Psoas muscle (tissue), 8 donors: ENCODE measurements around the gene PDIA6. TPM values are rescaled to one million over a fixed set of nuclear protein-coding genes. Genes with fewer than 3 reads are reported as not detected.
"Not testable (repeated sequence)": the region's sequence is repeated elsewhere in the genome, so short reads cannot be mapped to it uniquely, and the experiment has no call there.

Experiments
- ATAC-seq, 4 donors: fragments of 200-7000 bp; cut with Tn5 transposase; one replicate each; pipeline ENCODE4 v1.9.1; 2020; ENCODE audit warnings: moderate library complexity in 3 of 4, mild to moderate bottlenecking in 2 of 4
- DNase-seq, 2 donors: peaks; one replicate each; pipeline ENCODE4 v3.0.0-alpha.2; 2020
- H3K27ac ChIP-seq: fragments of 200-600 bp; one replicate; pipeline ENCODE4 v1.8.0; 2022
- H3K27me3 ChIP-seq, 3 donors: fragments of 200-600 bp in 1 of 3; one replicate each; pipeline versions ENCODE4 v1.6.1 to v1.8.0; 2013 to 2022; ENCODE audit warnings: low read length in 2 of 3, mild to moderate bottlenecking in 2 of 3, moderate library complexity in 1 of 3; ENCODE audit not compliant: insufficient read depth in 3 of 3
- H3K36me3 ChIP-seq, 2 donors: fragments of 200-600 bp in 1 of 2; one replicate each; pipeline versions ENCODE4 v1.6.1 to v1.8.0; 2013 to 2022; ENCODE audit warnings: low read depth in 1 of 2, mild to moderate bottlenecking in 1 of 2, moderate library complexity in 1 of 2; ENCODE audit not compliant: insufficient read depth in 1 of 2
- H3K4me1 ChIP-seq: fragments of 200-600 bp; one replicate; pipeline ENCODE4 v1.8.0; 2022
- H3K4me3 ChIP-seq: fragments of 200-600 bp; one replicate; pipeline ENCODE4 v1.8.0; 2022; ENCODE audit warnings: mild to moderate bottlenecking
- H3K9me3 ChIP-seq: fragments of 200-600 bp; one replicate; pipeline ENCODE4 v1.8.0; 2022
- WGBS, 3 donors: extraction: QIAGEN DNeasy Blood & Tissue Kit; methylation state at CpG; one replicate each; pipeline versions ENCODE4 v1.1.6 to v1.1.7; 2013; 5-methylcytosine and 5-hydroxymethylcytosine counted together
- intact Hi-C, 2 donors: fragments of 100-400 bp; cut with DNase I; formaldehyde crosslinking; loops; one replicate each; pipeline versions ENCODE4 v1.11.0 to v1.14.2; 2022
- polyA plus RNA-seq, 3 donors: library from polyadenylated mRNA; stranded (reverse); fragments of 200-250 nt; gene quantifications; one replicate each; pipeline ENCODE4 v1.2.3, GENCODE V29; 2013
- total RNA-seq, 4 donors: library from RNA; stranded (reverse); fragmentation: NEBNext Ultra II Directional in 2 of 4; extraction: Animal tissue kit (Norgen Biotek cat#: 25700) in 2 of 4; gene quantifications; one replicate each; pipeline versions ENCODE4 v1.2.1 to v1.2.4, GENCODE V29; 2021 to 2023
- TF ChIP-seq, protein P1 (sequence below): fragments of 200-600 bp; IDR thresholded peaks from one replicate; pipeline ENCODE4 v1.8.0; 2022; ENCODE audit warnings: antibody characterized with exemption
- donor health status: healthy with polysubstance abuse.
- donor health status: DM: no; HTN: no; CAD: no; lungs with moderate emphysema.
- donor health status: Bipolar disorder and iron deficiency.
- donor health status: healthy.
- donor health status: DM: yes; HTN: yes; CAD: no.
- donor health status: DM: no; HTN: no; CAD: no.
- donor health status: DM: no; HTN: no; CAD: no.
- donor health status: DM: yes; HTN: yes; CAD: no.

Gene PDIA6
- total and polyA plus RNA-seq, 7 donors = 40.1 to 139 (median 56.7) TPM

DNA sequence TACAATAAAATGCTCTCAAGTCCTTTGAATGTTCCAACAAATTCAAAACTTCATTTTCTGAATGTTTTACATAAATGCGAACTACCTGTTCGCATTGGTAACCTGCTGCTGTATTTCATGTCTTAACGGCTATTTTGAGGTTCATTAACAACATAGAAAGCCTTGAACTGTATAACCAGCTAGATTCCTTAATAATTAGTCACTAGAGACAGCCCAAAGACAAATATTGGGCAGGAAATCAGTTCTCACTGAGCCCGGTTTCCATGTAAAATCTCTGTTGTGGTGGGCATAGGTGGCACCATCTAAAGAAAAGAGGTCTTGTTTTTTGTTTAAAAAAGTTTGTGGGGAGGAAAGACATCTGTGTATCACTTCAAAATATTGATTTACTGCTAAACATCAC is 29.2 kb downstream of the PDIA6 start:
- Histone ChIP-seq H3K4me1 (no peaks in the 10 kb centered on the region), H3K36me3 (peaks cover 19 to 96% of the 10 kb centered on the region in 2 donors), H3K4me3 (no peak overlapping the region), H3K9me3 (no peaks in the 10 kb centered on the region), H3K27ac (no peak overlapping the region), H3K27me3 (no peaks in the 10 kb centered on the region)
- ATAC-seq = no peak
- 91 to 93% (median 91%) methylated on average over 4 of the region's 4 CpGs for WGBS, 3 donors
- intact Hi-C loops = no loop called here
- TF ChIP-seq, protein P1, sequence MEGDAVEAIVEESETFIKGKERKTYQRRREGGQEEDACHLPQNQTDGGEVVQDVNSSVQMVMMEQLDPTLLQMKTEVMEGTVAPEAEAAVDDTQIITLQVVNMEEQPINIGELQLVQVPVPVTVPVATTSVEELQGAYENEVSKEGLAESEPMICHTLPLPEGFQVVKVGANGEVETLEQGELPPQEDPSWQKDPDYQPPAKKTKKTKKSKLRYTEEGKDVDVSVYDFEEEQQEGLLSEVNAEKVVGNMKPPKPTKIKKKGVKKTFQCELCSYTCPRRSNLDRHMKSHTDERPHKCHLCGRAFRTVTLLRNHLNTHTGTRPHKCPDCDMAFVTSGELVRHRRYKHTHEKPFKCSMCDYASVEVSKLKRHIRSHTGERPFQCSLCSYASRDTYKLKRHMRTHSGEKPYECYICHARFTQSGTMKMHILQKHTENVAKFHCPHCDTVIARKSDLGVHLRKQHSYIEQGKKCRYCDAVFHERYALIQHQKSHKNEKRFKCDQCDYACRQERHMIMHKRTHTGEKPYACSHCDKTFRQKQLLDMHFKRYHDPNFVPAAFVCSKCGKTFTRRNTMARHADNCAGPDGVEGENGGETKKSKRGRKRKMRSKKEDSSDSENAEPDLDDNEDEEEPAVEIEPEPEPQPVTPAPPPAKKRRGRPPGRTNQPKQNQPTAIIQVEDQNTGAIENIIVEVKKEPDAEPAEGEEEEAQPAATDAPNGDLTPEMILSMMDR = no peak
- DNase-seq = no peak

DNA sequence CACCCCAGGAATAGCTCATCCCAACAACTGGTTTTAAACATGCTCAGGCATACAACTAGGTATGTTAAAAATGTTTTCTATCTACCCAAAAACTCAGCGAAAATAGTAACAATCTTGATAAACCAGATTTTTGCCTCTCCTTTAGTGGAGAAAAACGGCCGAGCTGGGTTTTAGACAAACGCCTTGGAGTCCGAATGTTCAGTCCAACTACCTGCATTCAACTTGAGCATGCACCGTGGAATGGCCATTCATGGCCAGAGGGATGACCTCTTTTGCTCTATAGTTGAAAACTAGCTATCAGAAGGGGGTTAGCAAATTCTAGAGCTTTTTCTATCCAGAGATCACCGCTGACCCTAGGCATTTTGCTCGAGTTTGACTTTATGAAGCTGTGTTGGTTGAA is 30.8 kb downstream of the PDIA6 start:
- Histone ChIP-seq H3K27ac (no peak overlapping the region), H3K4me3 (no peak overlapping the region), H3K4me1 (no peaks in the 10 kb centered on the region), H3K36me3 (peaks cover 14 to 88% of the 10 kb centered on the region in 2 donors), H3K27me3 (no peaks in the 10 kb centered on the region), H3K9me3 (no peaks in the 10 kb centered on the region)
- ATAC-seq (no peak), DNase-seq (no peak)
- 95 to 98% (median 98%) methylated on average over 8 of the region's 8 CpGs for WGBS, 3 donors
- TF ChIP-seq, protein P1 = no peak
- intact Hi-C loops = no loop called here

DNA sequence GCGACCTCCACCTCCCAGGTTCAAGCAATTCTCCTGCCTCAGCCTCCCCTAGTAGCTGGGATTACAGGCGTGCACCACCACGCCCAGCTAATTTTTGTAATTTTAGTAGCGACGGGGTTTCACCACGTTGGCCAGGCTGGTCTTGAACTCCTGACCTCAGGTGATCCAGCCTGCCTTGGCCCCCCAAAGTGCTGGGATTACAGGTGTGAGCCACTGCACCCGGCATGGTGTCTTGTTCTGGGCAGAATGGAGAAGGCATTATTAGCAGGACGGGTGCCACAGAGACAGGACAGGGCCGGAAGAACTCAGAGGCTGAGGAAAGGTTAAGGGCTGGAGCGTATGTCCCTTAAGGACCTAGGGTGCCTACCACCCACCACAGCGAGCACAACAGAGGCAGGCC is 31.8 kb downstream of the PDIA6 start:
- H3K4me1 ChIP-seq, intact Hi-C loops, H3K27me3 ChIP-seq, ATAC-seq, H3K9me3 ChIP-seq, H3K4me3 ChIP-seq, DNase-seq, H3K27ac ChIP-seq: not testable (repeated sequence)
- 95 to 97% (median 97%) methylated on average over 11 of the region's 11 CpGs for WGBS, 3 donors
- H3K36me3 ChIP-seq = peaks cover 10 to 79% of the 10 kb centered on the region in 2 donors

DNA sequence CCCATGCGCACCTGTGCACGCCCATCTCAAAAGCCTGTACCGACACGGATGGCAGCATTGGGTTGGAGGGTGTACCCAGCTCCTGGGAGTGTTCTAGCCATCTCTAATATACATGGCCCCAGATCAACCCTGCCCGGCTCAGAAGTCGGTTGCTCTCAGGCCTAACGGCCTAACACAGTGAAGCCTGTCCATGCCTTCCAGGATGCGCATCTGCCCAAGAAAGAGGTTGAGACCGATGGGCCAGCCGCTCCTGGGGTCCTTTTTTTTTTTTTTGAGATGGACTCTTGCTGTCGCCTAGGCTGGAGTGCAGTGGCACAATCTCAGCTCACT is 32.1 kb downstream of the PDIA6 start:
- DNase-seq = no peak
- no peak overlapping the region for H3K27ac ChIP-seq
- H3K4me1 ChIP-seq = no peaks in the 10 kb centered on the region
- no peaks in the 10 kb centered on the region for H3K9me3 ChIP-seq
- H3K36me3 ChIP-seq = peaks cover 10 to 75% of the 10 kb centered on the region in 2 donors
- no peaks in the 10 kb centered on the region for H3K27me3 ChIP-seq
- 95 to 98% (median 97%) methylated on average over 11 of the region's 11 CpGs for WGBS, 3 donors
- no peak overlapping the region for H3K4me3 ChIP-seq
- ATAC-seq = no peak
- intact Hi-C loops = no loop called here
- TF ChIP-seq, protein P1 = no peak

DNA sequence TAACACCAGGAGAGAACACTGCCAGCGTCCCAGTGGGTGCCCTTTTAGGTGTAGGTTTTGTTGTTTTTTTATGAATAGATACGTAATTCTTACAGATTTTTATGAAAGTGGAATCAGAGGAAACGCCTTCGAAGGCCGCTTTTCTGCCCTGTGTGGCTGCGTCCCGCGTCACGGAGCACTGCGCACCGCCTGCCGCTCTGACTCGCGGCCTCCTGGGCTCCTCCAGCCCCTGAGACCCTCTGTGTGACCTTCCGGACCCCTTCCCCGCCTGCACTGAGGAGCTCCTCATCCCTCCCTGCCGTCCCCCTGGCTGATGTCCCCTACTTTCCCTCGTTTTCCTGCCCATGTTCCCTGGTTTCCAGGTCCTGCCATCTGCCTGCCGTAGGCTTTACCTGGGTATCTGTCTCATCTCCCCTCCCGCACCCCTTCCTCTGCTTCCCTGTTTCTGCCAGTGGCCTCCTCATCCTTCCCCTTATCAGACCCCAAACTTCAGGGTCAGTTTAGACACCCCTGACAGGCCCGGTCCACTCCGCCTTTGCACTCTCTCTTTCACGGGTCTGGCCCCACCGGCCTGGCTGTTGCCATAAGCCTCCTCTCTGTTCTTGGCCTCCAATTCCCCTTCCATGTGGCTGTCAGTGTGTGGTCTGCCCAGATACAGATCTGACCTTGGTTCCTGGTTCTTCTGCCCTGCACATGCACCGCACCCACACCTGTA is 32.7 kb downstream of the PDIA6 start:
- no peak overlapping the region for H3K4me3 ChIP-seq
- H3K4me1 ChIP-seq = no peaks in the 10 kb centered on the region
- H3K27ac ChIP-seq = no peak overlapping the region
- no peaks in the 10 kb centered on the region for H3K9me3 ChIP-seq
- peaks cover 5 to 70% of the 10 kb centered on the region in 2 donors for H3K36me3 ChIP-seq
- WGBS, 3 donors = 96 to 97% (median 96%) methylated on average over 25 of the region's 25 CpGs
- intact Hi-C loops = no loop called here
- ATAC-seq = no peak
- no peak for DNase-seq
- TF ChIP-seq, protein P1 = no peak
- H3K27me3 ChIP-seq = no peaks in the 10 kb centered on the region
